HepG2 (cell line): ENCODE measurements around the gene HS3ST5. TPM values are rescaled to one million over a fixed set of nuclear protein-coding genes. Genes with fewer than 3 reads are reported as not detected.

Source experiments
- CHD4 ChIP-seq: fragments of 200-600 bp; sonication (generic); IDR thresholded peaks from 2 replicates; pipeline ENCODE4 v1.7.0; 2017; ENCODE audit warnings: mild to moderate bottlenecking, low read length, borderline replicate concordance
- CREM ChIP-seq, 2 experiments: sonication (generic) in 1 of 2; formaldehyde crosslinking in 1 of 2; IDR thresholded peaks; 2 replicates each; pipeline versions ENCODE4 v1.4.0 to v1.6.1; 2016 to 2020; ENCODE audit warnings: antibody characterized with exemption in 1 of 2, mild to moderate bottlenecking in 1 of 2, missing genetic modification reagents in 1 of 2
- DZIP1 ChIP-seq: sonication (generic); formaldehyde crosslinking; IDR thresholded peaks from 2 replicates; pipeline ENCODE4 v1.5.0; 2020; ENCODE audit warnings: mild to moderate bottlenecking, missing genetic modification reagents
- HNF4G ChIP-seq, 2 experiments: sonication (generic) in 1 of 2; formaldehyde crosslinking in 1 of 2; IDR thresholded peaks; 2 replicates each; pipeline versions ENCODE4 v1.4.0 to v1.6.1; 2011 to 2020; ENCODE audit warnings: borderline replicate concordance in 2 of 2, low read depth in 2 of 2, mild to moderate bottlenecking in 2 of 2, low read length in 1 of 2, missing genetic modification reagents in 1 of 2, moderate library complexity in 1 of 2
- ISL2 ChIP-seq: sonication (generic); formaldehyde crosslinking; IDR thresholded peaks from 2 replicates; pipeline ENCODE4 v1.5.0; 2020; ENCODE audit warnings: missing genetic modification reagents
- NFIC ChIP-seq: IDR thresholded peaks from 2 replicates; pipeline ENCODE4 v1.6.1; 2012; ENCODE audit warnings: mild to moderate bottlenecking, low read length, inconsistent platforms
- SKI ChIP-seq: fragments of 450-650 bp; IDR thresholded peaks from one replicate; pipeline ENCODE4 v1.6.1; 2018; ENCODE audit warnings: mild to moderate bottlenecking; ENCODE audit not compliant: partially characterized antibody
- SNAI1 ChIP-seq: sonication (generic); formaldehyde crosslinking; IDR thresholded peaks from 2 replicates; pipeline ENCODE4 v1.5.0; 2020; ENCODE audit warnings: mild to moderate bottlenecking, missing genetic modification reagents, borderline replicate concordance
- TCF7 ChIP-seq: sonication (generic); IDR thresholded peaks from 2 replicates; pipeline ENCODE4 v1.6.1; 2016; ENCODE audit warnings: antibody characterized with exemption, low read depth
- TIGD3 ChIP-seq: sonication (generic); formaldehyde crosslinking; IDR thresholded peaks from 2 replicates; pipeline ENCODE4 v1.5.1; 2020; ENCODE audit warnings: mild to moderate bottlenecking, missing genetic modification reagents, borderline replicate concordance
- YY1 ChIP-seq: IDR thresholded peaks from 2 replicates; pipeline ENCODE4 v1.6.1; 2011; ENCODE audit warnings: low read length, low read depth, moderate library complexity, mild to moderate bottlenecking; ENCODE audit not compliant: insufficient read depth, insufficient replicate concordance
- ZKSCAN8 ChIP-seq: IDR thresholded peaks from 2 replicates; pipeline ENCODE4 v1.6.1; 2016; ENCODE audit warnings: borderline replicate concordance, missing genetic modification reagents, missing compliant biosample characterization
- ZNF263 ChIP-seq: sonication (generic); formaldehyde crosslinking; IDR thresholded peaks from 2 replicates; pipeline ENCODE4 v1.4.0; 2020; ENCODE audit warnings: missing genetic modification reagents
- ZNF33B ChIP-seq: sonication (generic); formaldehyde crosslinking; IDR thresholded peaks from 2 replicates; pipeline ENCODE4 v1.5.1; 2020; ENCODE audit warnings: mild to moderate bottlenecking, missing genetic modification reagents
- ZNF354B ChIP-seq: sonication (generic); formaldehyde crosslinking; IDR thresholded peaks from 2 replicates; pipeline ENCODE4 v1.8.0; 2022; ENCODE audit warnings: mild to moderate bottlenecking, missing genetic modification reagents
- ZNF552 ChIP-seq: sonication (generic); formaldehyde crosslinking; IDR thresholded peaks from 2 replicates; pipeline ENCODE4 v1.9.0; 2022; ENCODE audit warnings: missing genetic modification reagents, mild to moderate bottlenecking, borderline replicate concordance
- polyA plus RNA-seq, 8 experiments: library from polyadenylated mRNA; depleted of rRNA in 3 of 8; stranded (reverse) in 7 of 8; unstranded in 1 of 8; fragments of >200 nt; fragmentation: Illumina TruSeq in 4 of 8; extraction: Trizol in 4 of 8; gene quantifications; 2 replicates each; pipeline versions ENCODE4 v1.2.1 to v1.2.3, GENCODE V29; 2011 to 2016; ENCODE audit warnings: low read depth in 4 of 8, missing spikeins in 1 of 8, mixed read lengths in 1 of 8; ENCODE audit not compliant: insufficient read depth in 1 of 8
- total RNA-seq, 5 experiments: library from RNA; depleted of rRNA; stranded (reverse); fragments of >200 nt; fragmentation: Illumina TruSeq; extraction: Trizol; gene quantifications; 2 replicates each; pipeline ENCODE4 v1.2.3, GENCODE V29; 2016; ENCODE audit warnings: low read depth in 1 of 5
- TF ChIP-seq, protein P1 (sequence below): sonication (generic); formaldehyde crosslinking; IDR thresholded peaks from 2 replicates; pipeline ENCODE4 v1.5.1; 2020; ENCODE audit warnings: missing genetic modification reagents, mild to moderate bottlenecking, borderline replicate concordance
- TF ChIP-seq, protein P2 (sequence below), 2 experiments: sonication (generic) in 1 of 2; formaldehyde crosslinking in 1 of 2; IDR thresholded peaks; 2 replicates each; pipeline versions ENCODE4 v1.4.0 to v1.6.1; 2018 to 2020; ENCODE audit warnings: missing genetic modification reagents in 2 of 2, borderline replicate concordance in 1 of 2, low read depth in 1 of 2, mild to moderate bottlenecking in 1 of 2, missing biosample characterization in 1 of 2

The HS3ST5 gene
- total and polyA plus RNA-seq, 2 of the 13 experiments (the other 11 are each of a cell fraction or from before 2014, with no cell fraction given): 1.1 to 1.6 TPM

DNA sequence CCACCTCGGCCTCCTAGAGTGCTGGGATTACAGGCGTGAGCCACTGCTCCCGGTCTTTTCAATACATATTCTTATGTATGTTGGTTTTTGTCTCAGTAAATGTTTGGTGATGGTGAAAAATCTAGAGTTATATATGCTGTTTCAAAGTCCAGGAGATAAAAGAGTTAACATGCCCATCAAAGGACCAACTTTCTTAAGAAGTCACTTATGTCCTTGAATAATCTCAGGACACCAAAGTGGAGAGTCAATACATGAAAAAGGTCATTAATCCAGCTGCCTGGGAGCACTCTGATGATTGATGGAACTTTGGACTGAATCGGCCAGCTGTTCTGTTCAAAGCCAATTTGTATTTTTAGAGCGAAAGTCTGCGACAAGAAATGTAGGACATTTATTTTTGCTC lies 312.1 kb downstream of the HS3ST5 start (continued):
- TF ChIP-seq HNF4G (IDR thresholded peaks at IDR 0.05; ENCODE audit: borderline replicate concordance, low read depth, low read length) (0 out of 2 replicates have a peak, but pooled peaks have one; percentile 17), HNF4G (CRISPR knock-in tag; IDR thresholded peaks at IDR 0.05; ENCODE audit: borderline replicate concordance, low read depth) (no peak), SNAI1 (CRISPR knock-in tag) (no peak), TCF7 (peak; percentile 63), SKI (no peak), ISL2 (CRISPR knock-in tag) (peak; percentile 46; the same call in 1 of the 2 replicates), TIGD3 (CRISPR knock-in tag) (no peak), ZNF33B (CRISPR knock-in tag) (no peak), DZIP1 (CRISPR knock-in tag) (no peak), NFIC (peak; percentile 43; the same call in 1 of the 2 replicates), CHD4 (no peak), YY1 (no peak), ZNF263 (CRISPR knock-in tag) (peak; percentile 87), CREM (IDR thresholded peaks at IDR 0.05) (peak; percentile 43; the same call in 1 of the 2 replicates), CREM (CRISPR knock-in tag; IDR thresholded peaks at IDR 0.05) (no peak), ZKSCAN8 (no peak), ZNF552 (CRISPR knock-in tag) (no peak), ZNF354B (no peak)
- TF ChIP-seq, protein P1, sequence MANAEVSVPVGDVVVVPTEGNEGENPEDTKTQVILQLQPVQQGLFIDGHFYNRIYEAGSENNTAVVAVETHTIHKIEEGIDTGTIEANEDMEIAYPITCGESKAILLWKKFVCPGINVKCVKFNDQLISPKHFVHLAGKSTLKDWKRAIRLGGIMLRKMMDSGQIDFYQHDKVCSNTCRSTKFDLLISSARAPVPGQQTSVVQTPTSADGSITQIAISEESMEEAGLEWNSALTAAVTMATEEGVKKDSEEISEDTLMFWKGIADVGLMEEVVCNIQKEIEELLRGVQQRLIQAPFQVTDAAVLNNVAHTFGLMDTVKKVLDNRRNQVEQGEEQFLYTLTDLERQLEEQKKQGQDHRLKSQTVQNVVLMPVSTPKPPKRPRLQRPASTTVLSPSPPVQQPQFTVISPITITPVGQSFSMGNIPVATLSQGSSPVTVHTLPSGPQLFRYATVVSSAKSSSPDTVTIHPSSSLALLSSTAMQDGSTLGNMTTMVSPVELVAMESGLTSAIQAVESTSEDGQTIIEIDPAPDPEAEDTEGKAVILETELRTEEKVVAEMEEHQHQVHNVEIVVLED (CRISPR knock-in tag): no peak
- TF ChIP-seq, protein P2, sequence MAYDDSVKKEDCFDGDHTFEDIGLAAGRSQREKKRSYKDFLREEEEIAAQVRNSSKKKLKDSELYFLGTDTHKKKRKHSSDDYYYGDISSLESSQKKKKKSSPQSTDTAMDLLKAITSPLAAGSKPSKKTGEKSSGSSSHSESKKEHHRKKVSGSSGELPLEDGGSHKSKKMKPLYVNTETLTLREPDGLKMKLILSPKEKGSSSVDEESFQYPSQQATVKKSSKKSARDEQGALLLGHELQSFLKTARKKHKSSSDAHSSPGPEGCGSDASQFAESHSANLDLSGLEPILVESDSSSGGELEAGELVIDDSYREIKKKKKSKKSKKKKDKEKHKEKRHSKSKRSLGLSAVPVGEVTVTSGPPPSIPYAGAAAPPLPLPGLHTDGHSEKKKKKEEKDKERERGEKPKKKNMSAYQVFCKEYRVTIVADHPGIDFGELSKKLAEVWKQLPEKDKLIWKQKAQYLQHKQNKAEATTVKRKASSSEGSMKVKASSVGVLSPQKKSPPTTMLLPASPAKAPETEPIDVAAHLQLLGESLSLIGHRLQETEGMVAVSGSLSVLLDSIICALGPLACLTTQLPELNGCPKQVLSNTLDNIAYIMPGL (CRISPR knock-in tag; IDR thresholded peaks at IDR 0.05; ENCODE audit: borderline replicate concordance in 1 of 2, low read depth in 1 of 2): no peak
